OCI-LY1 (cell line): ENCODE results near the gene IDH2.

Experiments used
- H2AFZ ChIP-seq: fragments of 200-600 bp; sonication (generic), shearing (Covaris generic); 2 replicates; pipeline ENCODE4 v1.6.0; 2014; ENCODE audit warnings: antibody characterized with exemption, mild to moderate bottlenecking, low read length
- H3F3A ChIP-seq: fragments of 200-600 bp; sonication (generic), shearing (Covaris generic); 2 replicates; pipeline ENCODE4 v1.6.0; 2014; ENCODE audit warnings: mild to moderate bottlenecking, antibody characterized with exemption, low read length, moderate library complexity; ENCODE audit not compliant: insufficient read depth
- H3K27ac ChIP-seq: fragments of 200-600 bp; sonication (generic); 2 replicates; pipeline ENCODE4 v1.5.1; 2014; ENCODE audit warnings: low read length, mixed run types, mild to moderate bottlenecking, low read depth; ENCODE audit not compliant: poor library complexity, severe bottlenecking
- H3K27me3 ChIP-seq: fragments of 200-600 bp; sonication (generic); 2 replicates; pipeline ENCODE4 v1.6.0; 2014; ENCODE audit warnings: antibody characterized with exemption, mild to moderate bottlenecking, low read length, moderate library complexity; ENCODE audit not compliant: insufficient read depth
- H3K36me3 ChIP-seq: fragments of 200-600 bp; sonication (generic); 2 replicates; pipeline ENCODE4 v1.6.1; 2014; ENCODE audit warnings: mild to moderate bottlenecking, antibody characterized with exemption, low read length, moderate library complexity, mixed read lengths; ENCODE audit not compliant: insufficient read depth
- H3K4me1 ChIP-seq: fragments of 200-600 bp; sonication (generic); 2 replicates; pipeline ENCODE4 v1.5.1; 2014; ENCODE audit warnings: mild to moderate bottlenecking, low read length, moderate library complexity; ENCODE audit not compliant: insufficient read depth, severe bottlenecking
- H3K4me2 ChIP-seq: fragments of 200-600 bp; sonication (generic), shearing (Covaris generic); 2 replicates; pipeline ENCODE4 v1.6.1; 2014; ENCODE audit warnings: low read length
- H3K4me3 ChIP-seq: fragments of 200-600 bp; sonication (generic); 2 replicates; pipeline ENCODE4 v1.5.1; 2014; ENCODE audit warnings: low read length, low read depth, mild to moderate bottlenecking, mixed read lengths; ENCODE audit not compliant: poor library complexity, severe bottlenecking
- H3K79me2 ChIP-seq: fragments of 200-600 bp; shearing (Covaris generic); 2 replicates; pipeline ENCODE4 v1.6.1; 2016; ENCODE audit warnings: mixed run types, low read length, mixed read lengths; ENCODE audit not compliant: insufficient read depth
- H3K9ac ChIP-seq: fragments of 200-600 bp; sonication (generic), shearing (Covaris generic); 2 replicates; pipeline ENCODE4 v1.6.1; 2014; ENCODE audit warnings: mild to moderate bottlenecking, low read length, mixed read lengths
- H3K9me2 ChIP-seq: fragments of 200-600 bp; sonication (generic), shearing (Covaris generic); 2 replicates; pipeline ENCODE4 v1.6.1; 2014; ENCODE audit warnings: low read depth, mild to moderate bottlenecking, low read length, mixed read lengths
- H3K9me3 ChIP-seq: fragments of 200-600 bp; shearing (Covaris generic); 2 replicates; pipeline ENCODE4 v1.6.1; 2014; ENCODE audit warnings: low read length, mixed read lengths
- H4K20me1 ChIP-seq: fragments of 200-600 bp; sonication (generic), shearing (Covaris generic); 2 replicates; pipeline ENCODE4 v1.6.0; 2016; ENCODE audit warnings: mild to moderate bottlenecking, low read length; ENCODE audit not compliant: insufficient read depth
- EZH2 ChIP-seq: fragments of 200-600 bp; sonication (generic), shearing (Covaris generic); IDR thresholded peaks from 2 replicates; pipeline ENCODE4 v1.8.0; 2017; ENCODE audit warnings: borderline replicate concordance, mixed run types, mild to moderate bottlenecking, antibody characterized with exemption, low read length, moderate library complexity, mixed read lengths
- TF ChIP-seq, protein P1 (sequence below): fragments of 200-600 bp; sonication (generic), shearing (Covaris generic); IDR thresholded peaks from 2 replicates; pipeline ENCODE4 v1.5.1; 2017; ENCODE audit warnings: mild to moderate bottlenecking, antibody characterized with exemption, low read length, moderate library complexity, mixed read lengths

Gene IDH2

DNA sequence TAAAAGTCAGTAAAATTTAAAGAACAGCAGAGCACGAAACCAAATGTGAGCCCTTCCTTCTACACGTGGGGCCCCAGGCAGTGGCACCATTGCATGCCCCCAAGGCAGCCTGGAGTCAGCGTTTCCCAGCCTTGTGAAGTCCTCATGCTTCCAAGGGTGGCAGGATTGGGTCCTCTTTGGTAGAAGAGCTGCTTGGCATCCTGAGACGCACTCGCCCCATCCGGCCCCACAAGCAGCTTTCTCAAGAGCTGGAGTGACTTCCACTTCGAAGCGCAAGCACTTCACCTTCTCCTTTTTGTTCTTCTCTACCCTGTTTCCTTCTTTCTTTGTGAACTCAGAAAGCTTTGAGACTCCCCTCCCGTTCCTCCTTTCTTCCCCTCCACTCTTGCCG is 66.4 kb downstream of the IDH2 start:
- TF ChIP-seq EZH2, result no peak
- TF ChIP-seq, protein P1, sequence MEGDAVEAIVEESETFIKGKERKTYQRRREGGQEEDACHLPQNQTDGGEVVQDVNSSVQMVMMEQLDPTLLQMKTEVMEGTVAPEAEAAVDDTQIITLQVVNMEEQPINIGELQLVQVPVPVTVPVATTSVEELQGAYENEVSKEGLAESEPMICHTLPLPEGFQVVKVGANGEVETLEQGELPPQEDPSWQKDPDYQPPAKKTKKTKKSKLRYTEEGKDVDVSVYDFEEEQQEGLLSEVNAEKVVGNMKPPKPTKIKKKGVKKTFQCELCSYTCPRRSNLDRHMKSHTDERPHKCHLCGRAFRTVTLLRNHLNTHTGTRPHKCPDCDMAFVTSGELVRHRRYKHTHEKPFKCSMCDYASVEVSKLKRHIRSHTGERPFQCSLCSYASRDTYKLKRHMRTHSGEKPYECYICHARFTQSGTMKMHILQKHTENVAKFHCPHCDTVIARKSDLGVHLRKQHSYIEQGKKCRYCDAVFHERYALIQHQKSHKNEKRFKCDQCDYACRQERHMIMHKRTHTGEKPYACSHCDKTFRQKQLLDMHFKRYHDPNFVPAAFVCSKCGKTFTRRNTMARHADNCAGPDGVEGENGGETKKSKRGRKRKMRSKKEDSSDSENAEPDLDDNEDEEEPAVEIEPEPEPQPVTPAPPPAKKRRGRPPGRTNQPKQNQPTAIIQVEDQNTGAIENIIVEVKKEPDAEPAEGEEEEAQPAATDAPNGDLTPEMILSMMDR, result no peak
- Histone ChIP-seq H3K4me3 (no peak overlapping the region), H3K9ac (no peak overlapping the region), H3K4me2 (no peak overlapping the region), H3K79me2 (no peaks in the 10 kb centered on the region), H3K27ac (peak overlapping the region; percentile 37), H4K20me1 (no peaks in the 10 kb centered on the region), H3K9me2 (no peaks in the 10 kb centered on the region), H3K9me3 (no peaks in the 10 kb centered on the region), H3F3A (0 out of 2 replicates have a peak, but pooled peaks cover 1% of the 10 kb centered on the region), H3K4me1 (peaks cover 66% of the 10 kb centered on the region), H3K27me3 (no peaks in the 10 kb centered on the region), H2AFZ (no peak overlapping the region), H3K36me3 (no peaks in the 10 kb centered on the region)

DNA sequence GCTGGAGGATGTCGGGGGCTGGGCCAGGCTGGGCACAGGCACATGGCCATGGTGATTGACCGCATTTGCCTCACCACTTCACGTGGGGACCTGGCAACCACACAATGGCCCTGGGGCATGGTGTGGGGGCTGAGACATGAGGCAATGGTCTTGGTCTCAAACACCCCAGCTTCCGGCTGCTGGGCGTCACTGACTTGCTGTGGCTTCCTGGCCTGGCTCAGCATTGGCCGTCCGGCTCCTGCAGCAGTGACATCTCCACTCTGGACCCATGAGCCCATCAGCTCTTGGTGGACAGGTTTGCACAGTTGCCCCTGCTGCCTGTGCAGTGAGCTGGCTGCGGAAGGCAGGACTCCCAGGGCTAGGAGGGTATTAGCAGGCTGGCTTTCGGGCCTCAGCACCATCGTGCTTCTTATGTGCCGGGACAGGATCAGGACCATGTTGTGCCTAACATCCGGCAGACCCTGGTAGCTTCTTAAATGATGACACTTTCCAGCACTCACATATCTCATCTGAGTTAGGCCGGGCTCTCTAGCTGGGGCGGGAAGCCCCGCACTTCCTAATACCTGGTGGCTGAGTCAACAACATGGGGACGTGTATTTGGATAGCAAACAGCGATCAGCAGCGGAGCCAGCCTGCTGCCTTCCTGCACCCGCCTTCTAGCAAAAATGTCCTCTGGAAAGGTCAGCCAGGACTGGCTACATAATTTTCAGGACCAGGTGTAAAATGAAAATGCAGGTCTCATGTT is 67.0 kb downstream of the IDH2 start:
- H3K27me3 ChIP-seq, result no peaks in the 10 kb centered on the region
- peaks cover 61% of the 10 kb centered on the region for H3K4me1 ChIP-seq
- no peak for TF ChIP-seq EZH2
- TF ChIP-seq, protein P1, result no peak
- H3K9me3 ChIP-seq, result no peaks in the 10 kb centered on the region
- H3K4me3 ChIP-seq, result no peak overlapping the region
- H4K20me1 ChIP-seq, result no peaks in the 10 kb centered on the region
- no peaks in the 10 kb centered on the region for H3K79me2 ChIP-seq
- H3K9me2 ChIP-seq, result no peaks in the 10 kb centered on the region
- H3K36me3 ChIP-seq, result no peaks in the 10 kb centered on the region
- no peak overlapping the region for H2AFZ ChIP-seq
- H3K9ac ChIP-seq, result no peak overlapping the region
- H3F3A ChIP-seq, result no peaks in the 10 kb centered on the region
- no peak overlapping the region for H3K4me2 ChIP-seq
- peak overlapping the region; percentile 37 for H3K27ac ChIP-seq

DNA sequence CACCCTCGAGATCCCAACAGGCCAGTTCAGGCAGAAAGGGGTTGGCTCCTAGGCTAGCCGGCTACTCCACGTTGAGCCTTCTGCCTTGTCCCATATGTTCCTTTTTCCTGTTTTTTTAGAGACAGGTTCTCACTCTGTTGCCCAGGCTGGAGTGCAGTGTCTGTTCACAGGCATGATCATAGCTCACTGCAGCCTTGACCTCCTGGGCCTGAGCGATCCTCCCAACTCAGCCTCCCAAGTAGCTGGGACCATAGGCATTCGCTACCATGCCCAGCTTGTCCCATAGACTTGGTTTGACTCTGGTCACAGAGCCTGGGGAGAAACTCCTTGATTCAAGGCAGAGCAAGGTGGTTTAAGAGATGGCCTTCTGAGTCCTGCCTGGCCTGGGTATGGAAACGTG is 68.8 kb downstream of the IDH2 start:
- H3K9me2 ChIP-seq, result no peaks in the 10 kb centered on the region
- H3K4me2 ChIP-seq, result no peak overlapping the region
- no peaks in the 10 kb centered on the region for H3K36me3 ChIP-seq
- no peak overlapping the region for H2AFZ ChIP-seq
- no peak overlapping the region for H3K27ac ChIP-seq
- H3K27me3 ChIP-seq, result no peaks in the 10 kb centered on the region
- no peaks in the 10 kb centered on the region for H3K9me3 ChIP-seq
- no peak overlapping the region; the same call in 1 of the 2 replicates for H3K9ac ChIP-seq
- H3K79me2 ChIP-seq, result no peaks in the 10 kb centered on the region
- no peaks in the 10 kb centered on the region for H4K20me1 ChIP-seq
- peaks cover 44% of the 10 kb centered on the region for H3K4me1 ChIP-seq
- TF ChIP-seq, protein P1, result no peak
- TF ChIP-seq EZH2, result no peak
- no peaks in the 10 kb centered on the region for H3F3A ChIP-seq
- H3K4me3 ChIP-seq, result no peak overlapping the region
